Right lobe of liver (tissue), 4 donors: ENCODE measurements around the gene PDZD4.

Experiments
- CTCF ChIP-seq, 4 donors: fragments of 200-600 bp in 3 of 4; fragments of 450-650 bp in 1 of 4; IDR thresholded peaks; one replicate each; pipeline versions ENCODE4 v1.5.1 to v1.8.0; 2016 to 2022; ENCODE audit warnings: antibody characterized with exemption in 4 of 4, mild to moderate bottlenecking in 2 of 4
- POLR2A ChIP-seq: fragments of 450-650 bp; IDR thresholded peaks from one replicate; pipeline ENCODE4 v1.6.1; 2017; ENCODE audit warnings: antibody characterized with exemption, mild to moderate bottlenecking
- donor health status: DM: no; HTN: no; CAD: no.
- donor health status: DM: no; HTN: no; CAD: no.
- donor health status: DM: no; HTN: yes; CAD: no.

- no peak for TF ChIP-seq CTCF (IDR thresholded peaks at IDR 0.05)
- TF ChIP-seq POLR2A = no peak
Observed at GRCh38 chrX:153844509-153845082, 14.3 kb upstream of the PDZD4 start.
